HepG2 (cell line): ENCODE measurements around the gene RPTOR. TPM values are rescaled to one million over a fixed set of nuclear protein-coding genes. Genes with fewer than 3 reads are reported as not detected.
A peak's percentile ranks its signal among the peaks of the same experiment; 100 is the strongest.

Source experiments
- AFF4 ChIP-seq: sonication (generic); formaldehyde crosslinking; IDR thresholded peaks from 2 replicates; pipeline ENCODE4 v1.4.0; 2020; ENCODE audit warnings: missing genetic modification reagents
- FOXA3 ChIP-seq: IDR thresholded peaks from 2 replicates; pipeline ENCODE4 v1.6.1; 2016; ENCODE audit warnings: missing genetic modification reagents, missing compliant biosample characterization
- GATAD2A ChIP-seq: IDR thresholded peaks from 2 replicates; pipeline ENCODE4 v1.6.1; 2016
- JUN ChIP-seq: sonication (generic); formaldehyde crosslinking; IDR thresholded peaks from 2 replicates; pipeline ENCODE4 v1.4.0; 2020; ENCODE audit warnings: mild to moderate bottlenecking, missing genetic modification reagents
- MATR3 ChIP-seq: sonication (generic); formaldehyde crosslinking; IDR thresholded peaks from 2 replicates; pipeline ENCODE4 v1.4.0; 2020; ENCODE audit warnings: missing genetic modification reagents
- PAXIP1 ChIP-seq: sonication (generic); formaldehyde crosslinking; conservative IDR thresholded peaks from 2 replicates; pipeline ENCODE4 v1.4.0; 2020; ENCODE audit warnings: mild to moderate bottlenecking, missing genetic modification reagents, moderate library complexity
- RXRB ChIP-seq: IDR thresholded peaks from 2 replicates; pipeline ENCODE4 v1.6.1; 2016; ENCODE audit warnings: borderline replicate concordance, missing genetic modification reagents, missing compliant biosample characterization
- SKI ChIP-seq: fragments of 450-650 bp; IDR thresholded peaks from one replicate; pipeline ENCODE4 v1.6.1; 2018; ENCODE audit warnings: mild to moderate bottlenecking; ENCODE audit not compliant: partially characterized antibody
- SNAPC2 ChIP-seq: sonication (generic); formaldehyde crosslinking; IDR thresholded peaks from 2 replicates; pipeline ENCODE4 v1.8.1; 2022; ENCODE audit warnings: mild to moderate bottlenecking, missing genetic modification reagents
- SOX6 ChIP-seq, 2 experiments: fragments of 450-650 bp in 1 of 2; sonication (generic) in 1 of 2; formaldehyde crosslinking in 1 of 2; IDR thresholded peaks; 2 replicates each; pipeline versions ENCODE4 v1.4.0 to v1.6.1; 2017 to 2020; ENCODE audit warnings: antibody characterized with exemption in 1 of 2, mild to moderate bottlenecking in 1 of 2, missing genetic modification reagents in 1 of 2
- ZBTB10 ChIP-seq: sonication (generic); formaldehyde crosslinking; IDR thresholded peaks from 2 replicates; pipeline ENCODE4 v1.4.0; 2020; ENCODE audit warnings: missing genetic modification reagents, borderline replicate concordance
- ZBTB8A ChIP-seq: sonication (generic); formaldehyde crosslinking; IDR thresholded peaks from 2 replicates; pipeline ENCODE4 v1.4.0; 2020; ENCODE audit warnings: mild to moderate bottlenecking, low read depth, missing genetic modification reagents, borderline replicate concordance
- ZNF264 ChIP-seq: sonication (generic); formaldehyde crosslinking; IDR thresholded peaks from 2 replicates; pipeline ENCODE4 v1.4.0; 2020; ENCODE audit warnings: missing genetic modification reagents
- ZNF432 ChIP-seq: sonication (generic); formaldehyde crosslinking; IDR thresholded peaks from 2 replicates; pipeline ENCODE4 v1.5.0; 2020; ENCODE audit warnings: missing genetic modification reagents, mild to moderate bottlenecking, borderline replicate concordance
- ZNF605 ChIP-seq: sonication (generic); formaldehyde crosslinking; IDR thresholded peaks from 2 replicates; pipeline ENCODE4 v1.8.0; 2022; ENCODE audit warnings: mild to moderate bottlenecking, missing genetic modification reagents
- ZNF660 ChIP-seq: sonication (generic); formaldehyde crosslinking; IDR thresholded peaks from 2 replicates; pipeline ENCODE4 v1.5.1; 2020; ENCODE audit warnings: mild to moderate bottlenecking, low read depth, missing genetic modification reagents, borderline replicate concordance
- polyA plus RNA-seq, 8 experiments: library from polyadenylated mRNA; depleted of rRNA in 3 of 8; stranded (reverse) in 7 of 8; unstranded in 1 of 8; fragments of >200 nt; fragmentation: Illumina TruSeq in 4 of 8; extraction: Trizol in 4 of 8; gene quantifications; 2 replicates each; pipeline versions ENCODE4 v1.2.1 to v1.2.3, GENCODE V29; 2011 to 2016; ENCODE audit warnings: low read depth in 4 of 8, missing spikeins in 1 of 8, mixed read lengths in 1 of 8; ENCODE audit not compliant: insufficient read depth in 1 of 8
- total RNA-seq, 5 experiments: library from RNA; depleted of rRNA; stranded (reverse); fragments of >200 nt; fragmentation: Illumina TruSeq; extraction: Trizol; gene quantifications; 2 replicates each; pipeline ENCODE4 v1.2.3, GENCODE V29; 2016; ENCODE audit warnings: low read depth in 1 of 5

The RPTOR gene
- total and polyA plus RNA-seq, 2 of the 13 experiments (the other 11 are each of a cell fraction or from before 2014, with no cell fraction given) = 6.6 to 25.3 TPM

- no peak for TF ChIP-seq MATR3
- no peak; the same call in 1 of the 2 replicates for TF ChIP-seq PAXIP1 (CRISPR knock-in tag)
- TF ChIP-seq JUN (CRISPR knock-in tag) = no peak
- TF ChIP-seq ZNF660 = no peak
- no peak for TF ChIP-seq SNAPC2 (CRISPR knock-in tag)
- TF ChIP-seq SOX6 (IDR thresholded peaks at IDR 0.05) = no peak
- peak; percentile 43; the same call in 1 of the 2 replicates for TF ChIP-seq SOX6 (CRISPR knock-in tag; IDR thresholded peaks at IDR 0.05)
- no peak for TF ChIP-seq ZNF264 (CRISPR knock-in tag)
- no peak for TF ChIP-seq ZBTB8A (CRISPR knock-in tag)
- TF ChIP-seq RXRB (CRISPR knock-in tag) = 0 out of 2 replicates have a peak, but pooled peaks have one; percentile 45
- TF ChIP-seq AFF4 (CRISPR knock-in tag) = no peak
- no peak for TF ChIP-seq ZNF432 (CRISPR knock-in tag)
- no peak for TF ChIP-seq ZBTB10
- TF ChIP-seq SKI = peak; percentile 53
- no peak for TF ChIP-seq ZNF605 (CRISPR knock-in tag)
- 0 out of 2 replicates have a peak, but pooled peaks have one; percentile 17 for TF ChIP-seq GATAD2A
- peak; percentile 18; the same call in 1 of the 2 replicates for TF ChIP-seq FOXA3
Observed at GRCh38 chr17:80868022-80868609, 323.5 kb downstream of the RPTOR start (continued).
